CD4-positive, alpha-beta T cell treated with Interleukin-15 for 4 hours (primary cell): ENCODE data around the gene BEST2.
"Not testable (repeated sequence)": the region's sequence is repeated elsewhere in the genome, so short reads cannot be mapped to it uniquely, and the experiment has no call there.

Source experiments
- DNase-seq: peaks from one replicate; pipeline ENCODE4 v3.0.0-alpha.2; 2020; ENCODE audit warnings: low spot score

BEST2 gene

GRCh38 chr19:12751635-12752034 is at the start of gene BEST2:
Gene BEST2, plus strand, starts transcription at chr19:12751791. Its CDS starts 802 bp downstream, at chr19:12752593.
- no peak for DNase-seq

DNA sequence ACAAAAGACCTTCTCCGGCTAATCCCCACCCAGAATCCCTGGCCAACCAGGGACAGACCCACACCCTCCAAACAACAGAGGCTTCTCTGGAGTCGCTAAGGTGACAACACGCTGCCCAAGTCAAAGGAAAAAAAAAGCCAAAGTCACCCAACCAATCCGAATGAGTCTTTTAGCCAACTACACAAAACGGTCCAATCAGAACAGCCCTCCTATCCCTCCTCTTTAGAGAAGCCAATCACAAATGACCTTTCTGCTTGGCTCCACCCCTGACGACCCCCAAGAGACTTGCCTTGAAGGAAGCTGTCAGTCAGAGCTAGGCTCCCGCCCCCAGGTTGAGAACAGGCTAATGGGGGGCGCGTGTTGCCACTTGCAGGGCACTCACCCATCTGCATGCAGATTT is 48.5 kb upstream of the BEST2 start:
- no peak for DNase-seq

GRCh38 chr19:12705169-12705568 is 46.4 kb upstream of the BEST2 start:
- no peak for DNase-seq

DNA sequence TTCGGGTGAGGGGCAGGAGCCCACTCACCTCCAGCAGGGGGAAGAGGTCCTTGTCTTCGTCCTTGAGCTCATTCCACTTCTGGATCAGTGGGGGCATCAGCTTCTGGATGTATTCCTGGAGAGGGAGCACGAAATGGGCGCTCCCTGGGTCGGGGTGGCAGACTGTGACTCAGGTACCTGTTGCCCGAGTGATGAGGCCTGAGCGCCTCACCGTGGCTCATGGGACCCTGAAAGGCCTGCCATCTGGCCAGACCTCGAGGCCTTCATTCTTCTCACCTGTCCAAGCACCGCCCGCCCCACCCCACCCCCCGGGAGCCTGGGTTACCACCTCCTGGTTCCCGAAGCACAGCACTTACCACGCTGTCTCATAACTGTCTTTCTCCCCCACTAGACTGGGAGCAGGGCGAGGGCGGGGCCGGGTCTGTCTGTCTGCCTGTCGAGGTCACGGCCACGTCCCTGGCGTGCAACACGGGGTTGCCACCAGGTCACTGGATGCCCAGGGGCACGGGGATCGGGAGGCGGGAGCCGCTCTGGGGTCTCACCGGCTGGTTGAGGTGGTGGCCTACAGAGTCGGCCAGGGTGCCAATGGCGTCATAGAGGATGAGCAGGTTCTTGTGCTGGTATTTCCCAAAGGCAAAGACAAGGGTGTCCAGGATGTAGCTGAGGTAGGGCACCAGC is 45.8 kb upstream of the BEST2 start:
- DNase-seq: no peak

DNA sequence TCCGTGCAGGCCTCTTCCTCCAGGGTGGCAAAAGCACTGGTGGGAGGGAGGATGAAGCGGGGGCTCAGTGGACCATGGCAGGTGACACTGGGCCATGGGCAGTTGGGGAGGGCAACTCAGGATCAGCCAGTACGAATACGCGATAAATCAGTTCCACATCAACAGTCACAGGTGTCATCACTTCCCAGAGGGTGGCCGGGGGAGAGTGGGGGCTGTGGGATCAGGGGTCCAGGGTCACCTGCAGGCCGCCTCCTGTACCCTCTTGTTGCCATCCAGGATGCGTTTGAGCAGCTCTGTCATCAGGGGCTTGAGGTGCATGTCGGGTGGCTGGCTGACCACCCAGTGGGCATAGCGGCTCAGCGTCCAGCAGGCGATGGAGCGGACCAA is 45.3 kb upstream of the BEST2 start:
- no peak for DNase-seq

DNA sequence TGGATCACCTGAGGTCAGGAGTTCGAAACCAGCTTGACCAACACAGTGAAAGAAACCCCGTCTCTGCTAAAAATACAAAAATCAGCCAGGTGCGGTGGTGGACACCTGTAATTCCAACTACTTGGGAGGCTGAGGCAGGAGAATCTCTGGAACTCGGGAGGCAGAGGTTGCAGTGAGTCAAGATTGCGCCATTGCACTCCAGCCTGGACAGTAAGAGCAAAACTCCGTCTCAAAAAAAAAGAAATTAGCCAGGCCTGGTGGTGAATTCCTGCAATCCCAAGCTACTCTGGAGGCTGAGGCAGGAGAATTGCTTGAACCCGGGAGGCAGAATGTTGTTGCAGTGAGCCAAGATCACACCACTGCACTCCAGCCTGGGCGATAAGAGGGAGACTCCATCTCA is 43.0 kb upstream of the BEST2 start:
- no peak for DNase-seq

DNA sequence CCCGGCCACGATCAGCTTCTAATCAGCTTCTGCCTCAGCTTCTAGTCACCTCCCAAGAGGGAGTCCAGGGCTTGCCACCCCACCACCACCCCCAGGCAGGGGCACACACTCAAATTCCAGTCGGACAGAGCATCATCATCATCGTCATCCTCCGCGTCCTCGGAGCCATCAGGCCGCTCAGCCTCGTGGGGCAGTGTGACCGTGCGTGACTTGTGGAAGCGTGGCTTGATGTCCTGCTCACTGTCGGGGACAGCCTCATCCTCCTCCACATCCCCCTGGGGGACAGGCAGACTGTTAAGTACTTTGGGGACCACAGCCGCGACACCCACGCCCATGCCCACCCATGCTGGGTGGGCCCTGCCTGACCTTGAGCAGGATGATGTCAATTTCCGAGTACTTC is 40.4 kb upstream of the BEST2 start:
- DNase-seq: no peak

DNA sequence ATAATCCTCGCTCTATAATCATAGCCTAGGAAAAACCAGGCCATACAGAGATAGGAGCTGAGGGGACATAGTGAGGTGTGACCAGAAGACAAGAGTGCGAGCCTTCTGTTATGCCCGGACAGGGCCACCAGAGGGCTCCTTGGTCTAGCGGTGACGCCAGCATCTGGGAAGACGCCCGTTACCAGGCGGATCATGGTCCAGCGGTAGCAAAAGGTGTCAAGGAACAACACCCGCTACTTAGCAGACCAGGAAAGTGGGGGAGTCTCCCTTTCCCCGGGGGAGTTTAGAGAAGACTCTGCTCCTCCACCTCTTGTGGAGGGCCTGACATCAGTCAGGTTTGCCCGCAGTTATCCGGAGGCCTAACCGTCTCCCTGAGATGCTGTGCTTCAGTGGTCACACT is 39.5 kb upstream of the BEST2 start:
- not testable (repeated sequence) for DNase-seq

GRCh38 chr19:12713304-12713703 is 38.3 kb upstream of the BEST2 start:
- not testable (repeated sequence) for DNase-seq

GRCh38 chr19:12715102-12715501 is 36.5 kb upstream of the BEST2 start:
- no peak for DNase-seq

DNA sequence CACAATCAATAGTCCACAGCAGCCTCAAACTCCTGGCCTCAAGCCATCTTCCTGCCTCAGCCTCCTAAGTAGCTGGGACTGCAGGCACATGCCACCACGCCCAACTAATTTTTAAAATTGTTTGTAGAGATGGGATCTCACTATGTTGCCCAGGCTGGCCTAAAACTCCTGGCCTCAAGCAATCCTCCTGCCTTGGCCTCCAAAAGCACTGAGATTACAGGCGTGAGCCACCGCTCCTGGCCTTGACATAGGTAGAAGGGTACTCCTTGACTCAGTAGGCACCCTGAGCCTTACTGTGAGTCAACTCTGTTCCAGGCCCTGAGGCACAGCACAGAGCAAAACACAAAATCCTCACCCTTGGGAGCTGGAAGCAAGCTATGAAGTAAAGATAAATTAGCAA is 35.7 kb upstream of the BEST2 start:
- no peak for DNase-seq

- no peak for DNase-seq
Observed at GRCh38 chr19:12720296-12720695, 31.3 kb upstream of the BEST2 start.

DNA sequence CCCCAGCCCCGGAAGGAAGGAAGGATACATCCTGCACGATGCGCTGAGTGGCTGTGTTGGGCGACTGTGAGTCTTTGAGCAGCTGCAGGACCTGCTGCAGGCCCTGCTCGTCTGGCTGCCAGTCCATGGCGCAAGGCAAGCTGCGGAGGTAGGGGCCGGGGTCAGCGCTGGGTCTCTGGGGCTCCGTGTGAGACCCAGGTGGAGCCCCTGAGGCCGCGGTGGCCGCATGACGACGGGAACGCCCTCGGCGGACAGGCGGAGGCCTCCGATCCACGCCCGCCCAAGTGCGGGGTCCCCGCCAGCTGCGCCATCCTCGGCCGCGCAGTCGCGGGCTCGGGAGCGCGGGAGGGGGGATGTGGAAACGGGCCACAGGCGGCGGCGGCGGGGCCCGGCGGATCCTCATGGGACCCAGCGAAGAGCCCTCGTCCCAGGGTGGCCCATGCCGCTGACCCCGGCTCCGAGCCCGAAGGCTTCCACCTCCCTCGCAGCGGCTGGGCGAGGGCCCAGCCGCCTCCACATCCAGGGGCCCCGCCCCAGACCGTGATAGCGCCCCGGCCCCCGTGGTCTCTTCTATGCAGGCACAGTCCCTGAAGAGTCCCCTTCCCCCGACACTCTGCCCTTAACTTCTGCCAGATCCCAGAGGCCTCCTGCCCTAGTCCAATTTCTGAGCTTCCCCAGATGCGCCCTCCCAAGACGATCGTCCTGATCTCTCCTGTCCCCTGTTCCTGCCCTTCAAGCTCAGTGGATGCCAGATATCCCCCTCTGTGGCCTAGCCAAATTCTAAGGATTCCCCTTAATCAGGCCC is 30.5 kb upstream of the BEST2 start:
- DNase-seq: no peak

DNA sequence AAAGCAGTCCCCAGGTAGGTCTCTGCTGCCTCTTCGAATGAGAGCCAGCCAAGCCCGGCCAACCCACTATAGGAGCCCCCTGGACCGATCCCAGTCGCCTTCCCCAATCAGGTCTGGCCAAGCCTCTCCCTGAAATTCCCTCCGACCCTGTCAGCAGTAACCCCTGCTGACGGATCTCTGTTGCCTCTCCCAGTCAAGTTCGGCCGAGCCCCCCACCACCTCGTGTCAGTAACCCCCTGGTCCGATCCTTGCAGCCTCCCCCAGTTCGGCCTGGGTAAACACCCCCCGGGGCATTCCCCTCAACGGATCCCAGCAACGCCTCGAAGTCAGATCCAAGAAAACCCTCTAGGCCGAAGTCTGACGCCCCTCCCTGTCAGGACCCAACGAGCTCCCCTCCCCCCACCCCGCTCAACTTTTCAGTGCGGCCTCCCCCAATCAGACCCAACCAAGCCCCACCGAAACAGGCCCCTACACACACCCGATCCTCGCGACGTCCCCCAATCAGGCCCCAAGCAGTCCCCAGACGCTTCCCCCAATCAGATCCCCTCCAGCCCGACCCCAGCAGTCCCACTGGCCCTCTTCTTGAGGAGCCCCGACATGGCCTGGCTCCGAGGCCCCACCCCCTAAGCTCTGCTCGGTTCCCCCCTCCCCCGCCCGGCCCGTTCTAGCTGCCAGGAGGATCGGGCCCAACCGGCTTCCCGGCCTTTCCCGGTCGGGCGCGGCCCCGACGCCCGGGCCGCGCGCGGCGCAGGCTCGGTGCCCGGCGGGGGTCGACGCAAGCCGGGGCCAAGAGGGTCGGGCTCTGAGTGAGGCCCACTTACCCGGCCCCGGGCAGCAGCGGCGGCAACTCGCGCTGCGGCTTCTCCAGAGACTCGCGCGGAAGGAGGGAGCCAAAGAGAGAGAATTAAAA is 29.7 kb upstream of the BEST2 start:
- peak; percentile 25 for DNase-seq

GRCh38 chr19:12722566-12723380 is 28.8 kb upstream of the BEST2 start:
- DNase-seq: peak; percentile 97

DNA sequence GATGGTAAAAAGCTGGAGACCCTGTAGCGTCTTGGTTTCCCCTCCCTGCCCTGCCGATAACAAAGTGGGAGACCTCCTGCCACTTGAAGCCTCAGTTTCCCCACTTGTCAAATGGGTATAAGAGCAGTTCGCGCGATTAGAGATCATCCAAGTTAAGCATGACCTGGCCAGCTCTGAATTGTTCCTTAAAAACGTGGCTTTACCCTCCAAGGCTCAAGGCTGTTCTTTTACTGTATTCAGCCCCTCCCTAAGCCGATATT is 28.3 kb upstream of the BEST2 start:
- DNase-seq: no peak

- DNase-seq: peak; percentile 54
Observed at GRCh38 chr19:12723641-12724426, 27.8 kb upstream of the BEST2 start, which contains the start of gene TNPO2. Gene TNPO2, minus strand, starts transcription at chr19:12723932. Its CDS starts 2,955 bp downstream, at chr19:12720977.

GRCh38 chr19:12725612-12726011 is 26.0 kb upstream of the BEST2 start:
- not testable (repeated sequence) for DNase-seq

- DNase-seq: no peak
Observed at GRCh38 chr19:12726988-12727316, 24.6 kb upstream of the BEST2 start.

GRCh38 chr19:12727745-12728433 is 23.7 kb upstream of the BEST2 start:
- DNase-seq: no peak

DNA sequence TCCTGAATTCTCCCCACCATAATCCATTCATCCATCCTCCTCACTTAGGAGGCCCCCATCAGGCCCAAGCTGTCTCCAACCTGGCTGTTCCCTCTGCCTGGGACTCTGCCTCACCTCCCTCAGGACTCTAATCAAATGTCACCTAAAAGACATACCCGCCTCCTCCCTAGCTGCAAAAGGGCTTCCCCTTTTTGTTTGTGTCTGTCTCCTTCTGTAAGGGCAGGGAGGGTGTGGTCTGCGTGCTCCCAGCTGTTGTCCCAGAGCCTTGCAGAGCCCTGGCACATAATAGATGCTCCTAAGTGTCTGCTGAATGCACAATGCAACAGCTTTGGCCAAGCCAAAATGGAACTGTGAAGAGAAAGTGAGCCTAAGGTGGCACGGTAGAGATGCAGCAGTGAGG is 21.5 kb upstream of the BEST2 start:
- no peak for DNase-seq
